Retinal pigment epithelial cell (primary cell): ENCODE measurements around the gene C1orf226.
"Not testable (repeated sequence)": the region's sequence is repeated elsewhere in the genome, so short reads cannot be mapped to it uniquely, and the experiment has no call there.

Source experiments
- DNase-seq: peaks from one replicate; pipeline ENCODE4 v3.0.0-alpha.2; 2010; ENCODE audit warnings: low read depth
- H3K4me3 ChIP-seq: 2 replicates; pipeline ENCODE4 v1.5.1; 2011; ENCODE audit warnings: mild to moderate bottlenecking, low read length, control low read depth, moderate library complexity
- TF ChIP-seq, protein P1 (sequence below): conservative IDR thresholded peaks from 2 replicates; pipeline ENCODE4 v1.5.1; 2011; ENCODE audit warnings: low read depth, low read length, control low read depth, inconsistent platforms

Gene C1orf226

GRCh38 chr1:162347281-162347680, 34.2 kb upstream of the C1orf226 start:
- no peak for DNase-seq
- no peak overlapping the region for H3K4me3 ChIP-seq
- TF ChIP-seq, protein P1, sequence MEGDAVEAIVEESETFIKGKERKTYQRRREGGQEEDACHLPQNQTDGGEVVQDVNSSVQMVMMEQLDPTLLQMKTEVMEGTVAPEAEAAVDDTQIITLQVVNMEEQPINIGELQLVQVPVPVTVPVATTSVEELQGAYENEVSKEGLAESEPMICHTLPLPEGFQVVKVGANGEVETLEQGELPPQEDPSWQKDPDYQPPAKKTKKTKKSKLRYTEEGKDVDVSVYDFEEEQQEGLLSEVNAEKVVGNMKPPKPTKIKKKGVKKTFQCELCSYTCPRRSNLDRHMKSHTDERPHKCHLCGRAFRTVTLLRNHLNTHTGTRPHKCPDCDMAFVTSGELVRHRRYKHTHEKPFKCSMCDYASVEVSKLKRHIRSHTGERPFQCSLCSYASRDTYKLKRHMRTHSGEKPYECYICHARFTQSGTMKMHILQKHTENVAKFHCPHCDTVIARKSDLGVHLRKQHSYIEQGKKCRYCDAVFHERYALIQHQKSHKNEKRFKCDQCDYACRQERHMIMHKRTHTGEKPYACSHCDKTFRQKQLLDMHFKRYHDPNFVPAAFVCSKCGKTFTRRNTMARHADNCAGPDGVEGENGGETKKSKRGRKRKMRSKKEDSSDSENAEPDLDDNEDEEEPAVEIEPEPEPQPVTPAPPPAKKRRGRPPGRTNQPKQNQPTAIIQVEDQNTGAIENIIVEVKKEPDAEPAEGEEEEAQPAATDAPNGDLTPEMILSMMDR: no peak

- TF ChIP-seq, protein P1: no peak
- H3K4me3 ChIP-seq: no peak overlapping the region
- no peak for DNase-seq
These were observed 31.7 kb upstream of the C1orf226 start for GRCh38 chr1:162349635-162350330.

GRCh38 chr1:162351246-162351842, 30.2 kb upstream of the C1orf226 start:
- H3K4me3 ChIP-seq: no peak overlapping the region
- DNase-seq: no peak
- TF ChIP-seq, protein P1: no peak

GRCh38 chr1:162351874-162352273, 29.7 kb upstream of the C1orf226 start:
- not testable (repeated sequence) for DNase-seq, H3K4me3 ChIP-seq

DNA sequence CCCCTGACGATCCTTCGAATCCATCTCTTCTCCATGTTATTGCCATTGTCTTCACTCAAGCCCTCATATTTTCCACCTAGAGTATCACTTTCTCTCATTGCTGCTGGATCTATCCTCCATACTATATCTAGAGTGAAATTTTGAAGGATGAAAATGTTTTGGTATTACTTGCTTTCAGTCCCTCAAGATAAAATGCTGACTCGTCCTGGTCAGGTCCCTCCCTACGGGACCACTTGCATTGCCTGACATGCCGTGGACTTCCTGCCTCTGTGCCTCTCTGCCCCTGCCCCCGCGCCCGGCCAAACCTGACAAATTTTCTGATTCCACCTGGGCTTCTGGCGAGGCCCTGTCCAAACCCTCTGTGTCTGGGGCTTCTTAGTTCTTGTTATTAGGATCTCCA, 28.4 kb upstream of the C1orf226 start:
- TF ChIP-seq, protein P1: no peak
- no peak overlapping the region for H3K4me3 ChIP-seq
- DNase-seq: no peak

DNA sequence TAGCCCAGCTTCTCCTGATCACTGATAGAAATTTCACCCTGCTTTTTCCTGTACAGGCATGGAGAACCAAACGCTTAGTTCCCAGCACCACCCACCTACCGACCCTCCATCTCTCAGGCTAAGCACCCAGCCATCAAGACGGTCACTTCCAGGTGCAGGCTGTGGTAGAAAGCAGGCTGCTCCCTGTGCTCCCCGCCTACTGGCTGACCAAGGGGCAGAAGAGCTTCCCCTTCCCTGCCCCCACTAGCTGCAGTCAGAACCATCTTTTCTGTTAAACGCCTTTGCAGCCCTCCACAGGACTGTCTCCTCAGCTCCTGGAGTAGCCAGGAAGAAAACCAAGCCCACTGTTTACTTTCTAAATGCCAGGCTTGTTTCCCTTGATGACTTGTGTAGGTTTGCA, 27.8 kb upstream of the C1orf226 start:
- no peak for DNase-seq
- TF ChIP-seq, protein P1: no peak
- H3K4me3 ChIP-seq: no peak overlapping the region

DNA sequence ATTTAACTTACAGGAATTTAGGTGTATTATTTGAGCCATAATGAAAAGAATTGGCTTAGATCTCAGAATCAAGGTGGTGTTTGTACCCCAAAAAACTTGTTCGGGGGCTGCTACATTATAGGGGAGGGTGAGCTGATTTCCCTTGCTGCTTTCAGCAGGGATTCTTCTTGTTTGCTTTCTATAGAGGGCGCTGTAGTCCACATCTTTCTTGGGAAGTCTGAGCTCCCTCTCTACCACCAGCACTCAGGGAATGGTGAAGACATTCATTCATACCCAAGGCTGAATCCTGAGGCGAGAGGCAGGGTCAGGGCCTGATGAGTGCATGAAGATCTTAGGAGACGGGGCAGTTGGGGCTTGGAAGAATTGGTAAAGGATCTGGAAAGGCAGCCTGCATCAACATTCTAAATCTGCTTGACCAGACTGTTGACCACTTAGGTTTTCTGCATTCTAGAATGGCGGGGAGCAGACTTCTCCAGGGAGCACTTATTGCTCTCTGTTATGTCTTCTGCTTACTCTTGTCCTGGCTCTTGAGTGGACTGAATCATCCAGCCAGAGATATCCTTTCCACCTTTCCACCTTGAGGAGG, 23.8 kb upstream of the C1orf226 start:
- TF ChIP-seq, protein P1: peak; percentile 57
- no peak for DNase-seq
- H3K4me3 ChIP-seq: no peak overlapping the region
